TTC549 (cell line): Measurements from ENCODE around the gene VAMP5.
"Not testable (repeated sequence)": the region's sequence is repeated elsewhere in the genome, so short reads cannot be mapped to it uniquely, and the experiment has no call there.

Experiments used
- FAIRE-seq: peaks from 2 replicates; lab custom pipeline; 2012; peaks lifted over from hg19 to GRCh38; lab: Jason Lieb, UNC

The VAMP5 gene

GRCh38 chr2:85551698-85552678 is 32.2 kb upstream of the VAMP5 start:
- FAIRE-seq = peak; percentile 53

- no peak for FAIRE-seq
These were observed 31.0 kb upstream of the VAMP5 start for GRCh38 chr2:85553184-85553583.

GRCh38 chr2:85554980-85555612 is 29.1 kb upstream of the VAMP5 start:
- no peak for FAIRE-seq

GRCh38 chr2:85557130-85557529 is 27.1 kb upstream of the VAMP5 start:
- no peak for FAIRE-seq

GRCh38 chr2:85558160-85558559 is 26.1 kb upstream of the VAMP5 start:
- no peak for FAIRE-seq

GRCh38 chr2:85560403-85560726 is 23.9 kb upstream of the VAMP5 start:
- FAIRE-seq = not testable (repeated sequence)

- FAIRE-seq = no peak
These were observed 23.4 kb upstream of the VAMP5 start for GRCh38 chr2:85560812-85561279.

DNA sequence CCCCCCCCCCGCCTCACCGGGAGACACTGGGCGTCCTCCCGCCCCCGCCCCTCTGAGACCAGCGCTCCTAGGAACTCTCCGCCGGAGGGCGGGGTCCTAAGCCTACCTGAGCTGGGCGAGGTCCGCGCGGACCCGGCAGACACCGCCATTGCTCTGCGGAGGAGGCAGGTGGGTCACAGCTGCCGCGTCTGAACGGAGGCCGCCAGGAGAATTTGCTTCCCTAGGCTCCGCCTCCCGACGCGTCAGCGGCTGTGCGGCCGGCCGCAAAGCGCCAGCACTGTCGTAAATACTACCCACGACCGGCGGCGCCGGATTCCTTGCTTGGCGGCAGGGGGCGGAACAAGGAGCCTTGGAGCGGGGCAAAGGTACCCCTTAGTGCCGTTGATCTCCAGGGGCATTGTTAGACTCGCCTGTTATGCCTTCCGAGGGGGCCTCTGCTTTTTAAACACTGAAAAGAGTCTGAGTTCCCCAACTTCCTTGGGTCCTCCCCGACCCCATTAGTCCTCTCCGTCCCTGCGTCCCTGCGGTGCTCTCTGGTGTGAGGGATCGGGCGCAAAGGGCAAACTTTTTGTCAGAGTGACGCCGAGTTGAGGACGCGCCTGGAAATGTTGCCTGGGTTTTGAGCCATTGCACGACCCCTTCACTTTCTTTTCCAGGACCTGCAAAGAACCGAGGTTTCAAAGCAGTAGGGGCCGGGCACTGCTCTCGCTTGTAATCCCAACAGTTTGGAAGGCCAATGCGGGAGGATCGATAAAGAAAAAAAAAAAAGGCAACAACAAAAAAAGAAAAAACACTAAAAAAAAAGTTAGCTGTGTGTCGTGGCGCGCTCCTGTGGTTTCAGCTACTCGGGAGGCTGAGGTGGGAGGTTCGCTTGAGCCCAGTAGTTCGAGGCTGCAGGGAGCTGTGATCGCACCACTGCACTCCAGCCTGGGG is 22.7 kb upstream of the VAMP5 start, which contains the start of gene GGCX:
Gene GGCX, minus strand, starts transcription at position 214 of the 933 bp plus-strand sequence. Its CDS starts 65 bp downstream, at position 149.
- peak; percentile 61 for FAIRE-seq

DNA sequence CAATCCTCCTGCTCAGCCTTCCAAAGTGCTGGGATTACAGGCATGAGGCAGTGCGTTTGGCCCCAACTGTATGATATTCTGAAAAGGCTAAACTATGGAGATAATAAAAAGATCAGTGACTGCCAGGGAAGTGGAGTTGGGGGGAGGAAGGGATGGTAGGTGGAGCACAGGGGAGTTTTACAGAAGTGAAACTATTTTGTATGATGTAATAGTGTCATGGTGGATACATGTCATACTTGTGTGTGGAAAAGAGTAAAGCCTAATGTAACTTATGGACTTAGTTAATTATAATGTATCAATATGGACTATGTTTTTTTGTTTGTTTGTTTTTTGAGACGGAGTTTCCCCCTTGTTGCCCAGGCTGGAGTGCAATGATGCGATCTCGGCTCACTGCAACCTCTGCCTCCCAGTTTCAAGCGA is 20.1 kb upstream of the VAMP5 start:
- FAIRE-seq = no peak

DNA sequence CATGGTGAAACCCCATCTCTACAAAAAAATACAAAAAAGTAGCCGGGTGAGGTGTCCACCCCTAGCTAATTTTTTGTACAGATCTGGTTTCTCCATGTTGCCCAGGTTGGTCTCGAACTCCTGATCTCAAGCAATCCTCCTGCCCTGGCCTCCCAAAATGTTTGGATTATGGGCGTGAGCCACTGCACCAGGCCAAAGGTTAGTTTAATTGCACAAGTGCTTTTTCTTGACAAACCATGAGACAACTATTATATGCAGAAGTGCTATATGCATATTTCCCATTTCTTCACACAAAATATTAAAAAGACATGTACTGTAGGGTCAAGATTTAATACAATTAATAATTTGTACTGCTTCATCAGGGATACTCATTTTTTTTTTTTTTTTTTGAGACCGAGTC is 18.0 kb upstream of the VAMP5 start:
- FAIRE-seq = no peak

DNA sequence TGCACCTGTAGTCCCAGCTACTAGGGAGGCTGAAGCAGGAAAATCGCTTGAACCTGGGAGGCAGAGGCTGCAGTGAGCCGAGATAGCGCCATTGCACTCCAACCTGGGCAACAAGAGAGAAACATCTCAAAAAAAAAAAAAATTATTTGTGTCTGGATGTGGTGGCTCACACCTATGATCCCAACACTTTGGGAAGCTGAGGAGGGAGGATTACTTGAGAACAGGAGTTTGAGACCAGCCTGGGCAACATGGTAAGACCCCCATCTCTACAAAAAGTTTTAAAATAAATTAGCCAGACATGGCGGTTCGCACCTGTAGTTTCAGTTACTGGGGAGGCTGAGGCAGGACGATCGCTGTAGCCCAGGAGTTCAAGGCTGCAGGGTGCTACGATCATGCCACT is 8.5 kb upstream of the VAMP5 start:
- no peak for FAIRE-seq

- no peak for FAIRE-seq
These were observed 7.2 kb upstream of the VAMP5 start for GRCh38 chr2:85577063-85577385.

DNA sequence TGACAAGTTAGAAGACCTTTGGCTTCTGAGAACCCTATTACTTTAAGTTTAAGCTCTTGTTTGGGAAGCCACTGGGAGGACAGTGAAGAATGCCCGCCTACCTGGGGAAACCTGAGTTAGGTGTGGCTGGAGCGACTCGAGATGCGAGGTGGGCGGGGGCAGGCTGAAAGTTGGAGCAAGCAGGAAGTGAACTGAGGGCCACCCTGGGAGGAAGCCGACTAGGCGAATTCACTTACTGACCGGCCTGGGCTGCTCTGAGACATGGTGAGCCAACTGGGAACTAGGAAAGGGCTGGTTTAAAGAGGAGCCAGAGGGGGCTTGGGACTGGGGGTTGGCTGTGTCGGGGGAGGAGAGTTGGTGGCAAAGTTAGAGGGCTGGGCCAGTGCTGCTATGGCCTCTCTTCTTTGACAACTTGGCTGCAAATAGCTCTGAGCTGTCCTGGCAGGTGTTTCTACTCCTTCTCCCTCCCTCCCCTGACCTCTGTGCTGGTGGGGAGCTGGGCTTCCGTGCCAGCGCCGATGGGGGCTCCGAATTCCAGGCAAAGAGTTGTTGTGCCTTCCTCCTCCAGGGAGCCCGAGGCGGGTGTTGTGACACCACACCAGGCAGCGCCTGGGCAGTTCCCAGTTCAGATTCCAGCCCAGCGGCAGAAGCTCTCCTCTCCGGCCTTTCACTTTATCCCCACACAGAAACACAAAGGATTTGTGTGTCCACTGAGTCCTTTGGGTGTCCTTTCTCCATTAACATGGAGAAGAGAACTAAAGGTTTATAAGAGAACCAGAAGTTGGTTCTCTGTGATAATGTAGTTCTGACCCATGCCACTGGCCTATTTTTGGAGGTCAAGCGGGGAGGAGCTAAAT is 6.6 kb upstream of the VAMP5 start, which contains the start of gene VAMP8:
Gene VAMP8, plus strand, starts transcription at position 201 of the 857 bp plus-strand sequence. Its CDS starts 61 bp downstream, at position 262.
- FAIRE-seq = no peak

DNA sequence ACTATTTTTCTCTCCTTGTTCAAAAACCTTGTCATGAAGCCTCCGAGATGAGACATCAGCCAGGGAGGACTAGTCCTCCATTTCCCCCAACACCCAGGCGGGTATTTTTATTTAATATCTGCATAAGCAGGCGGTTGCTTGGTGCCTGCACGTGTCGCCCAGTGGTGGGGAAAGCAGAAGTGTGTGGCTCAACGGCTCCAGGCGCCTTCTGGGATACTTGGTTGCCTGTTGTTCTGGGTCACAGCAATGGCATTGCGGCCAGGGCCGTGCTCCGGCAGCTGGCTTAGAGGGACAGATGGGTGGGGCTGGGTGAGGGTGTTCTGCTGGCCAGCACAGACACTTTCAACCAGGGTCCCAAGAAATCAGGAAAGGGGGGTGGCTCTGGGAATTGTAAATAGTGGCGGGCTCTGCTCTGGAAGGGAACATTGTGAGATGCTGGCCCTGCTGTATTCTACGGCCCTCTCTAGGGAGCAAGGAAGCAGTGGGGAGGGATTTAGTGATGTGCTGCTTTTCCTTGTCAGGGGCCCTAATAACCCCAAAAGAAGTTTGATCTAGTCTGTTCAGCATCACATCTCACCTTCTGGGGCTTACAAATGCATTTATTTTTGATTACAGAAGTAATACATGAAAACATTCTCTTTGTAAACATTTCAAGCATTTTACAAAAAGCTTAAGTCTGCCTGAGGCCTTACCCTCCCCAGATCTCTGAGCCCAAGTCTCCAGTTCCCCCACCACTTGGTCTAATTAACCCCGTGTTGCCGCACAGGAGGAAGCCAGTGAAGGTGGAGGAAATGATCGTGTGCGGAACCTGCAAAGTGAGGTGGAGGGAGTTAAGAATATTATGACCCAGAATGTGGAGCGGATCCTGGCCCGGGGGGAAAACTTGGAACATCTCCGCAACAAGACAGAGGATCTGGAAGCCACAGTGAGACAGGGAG is 5.7 kb upstream of the VAMP5 start:
- no peak for FAIRE-seq

DNA sequence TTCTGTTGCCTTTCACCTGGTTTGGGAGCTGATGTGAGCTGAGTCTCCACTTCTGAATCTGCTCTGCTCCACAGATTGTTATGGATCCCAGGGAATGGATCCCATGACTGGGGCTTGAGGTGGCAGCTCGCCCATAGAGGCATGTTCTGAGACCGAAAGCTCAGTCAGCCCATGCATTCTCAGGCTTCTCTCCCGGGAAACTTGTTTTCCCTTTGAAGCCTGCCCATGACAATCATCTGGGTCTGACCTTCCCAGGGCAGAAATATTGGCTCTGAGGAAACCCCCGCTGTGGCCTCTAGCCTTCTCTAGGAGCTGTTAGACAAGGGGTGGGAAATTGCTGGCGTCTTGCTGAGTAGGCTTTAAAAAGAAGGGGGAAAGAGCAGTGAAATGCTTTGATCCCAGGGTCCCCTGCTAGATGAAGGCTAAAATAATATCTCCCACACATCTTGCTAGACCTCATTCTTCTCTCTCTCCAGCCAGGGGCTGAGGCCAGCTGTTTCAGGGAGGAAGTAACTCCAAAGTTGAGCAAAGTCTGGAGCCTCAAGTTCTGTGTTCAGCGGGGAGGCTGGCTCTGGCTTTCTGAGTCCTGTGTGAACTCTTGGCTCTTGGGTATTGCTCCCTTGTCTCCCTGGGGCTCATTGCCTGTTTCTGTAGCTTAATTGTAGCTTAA is 4.8 kb upstream of the VAMP5 start:
- no peak for FAIRE-seq

DNA sequence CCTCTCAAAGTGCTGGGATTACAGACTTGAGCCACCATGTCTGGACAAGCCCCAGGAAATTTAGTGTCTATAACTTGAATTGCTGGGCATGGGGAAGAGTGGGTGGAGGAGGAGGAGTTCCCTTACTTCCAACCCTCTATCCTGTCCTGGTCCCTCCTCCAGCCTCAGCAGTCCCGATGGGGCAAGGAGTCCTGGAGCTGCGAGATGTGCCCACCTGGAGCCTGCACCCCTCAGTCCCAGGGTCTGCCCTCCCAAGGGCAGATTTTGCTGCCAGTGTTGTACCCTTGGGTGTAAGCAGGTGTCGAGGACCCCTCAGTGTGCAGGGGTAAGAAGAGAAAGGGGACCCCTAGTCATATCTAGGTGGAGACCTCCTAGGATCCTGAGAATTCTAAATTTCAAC is 4.0 kb upstream of the VAMP5 start:
- no peak for FAIRE-seq

- FAIRE-seq = no peak
These were observed 1.7 kb upstream of the VAMP5 start for GRCh38 chr2:85582492-85582891.

DNA sequence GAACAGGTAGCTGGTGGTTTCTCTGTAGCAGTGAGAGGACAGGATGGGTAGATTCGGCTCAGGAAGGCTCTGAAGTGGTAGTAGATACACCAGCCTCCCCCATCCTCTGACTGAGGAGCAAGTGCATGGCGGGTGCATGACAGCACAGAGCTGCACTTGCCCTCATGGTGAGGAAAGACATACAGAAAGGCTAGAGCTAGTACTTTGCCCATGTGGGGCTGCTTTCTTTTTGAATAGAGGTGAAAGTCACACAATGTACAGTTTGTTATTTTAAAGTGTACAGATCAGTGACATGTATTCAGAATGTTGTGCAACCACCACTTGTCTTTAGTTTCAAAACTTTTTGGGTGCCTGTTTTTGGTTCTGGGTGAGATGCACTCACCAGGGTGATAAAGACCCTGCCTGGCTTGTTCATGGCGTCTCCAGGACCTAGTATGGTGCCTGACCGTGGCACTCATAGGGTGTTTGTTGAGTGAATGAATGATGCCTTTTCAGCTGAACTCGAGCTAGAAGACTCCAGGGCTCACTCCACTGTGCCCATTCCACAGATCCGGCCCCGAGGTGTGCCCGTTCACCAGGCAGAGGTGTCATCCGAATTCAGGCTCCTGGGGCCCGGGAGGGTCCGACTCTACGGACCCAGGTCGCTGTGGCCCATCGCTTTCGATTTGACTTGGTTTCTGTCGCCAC is 421 bp upstream of the VAMP5 start:
- no peak for FAIRE-seq
